Gastrocnemius medialis (tissue), 4 donors: ENCODE measurements around the gene RIN1.

Experiments
- POLR2A ChIP-seq, 2 donors: fragments of 450-650 bp; IDR thresholded peaks; one replicate each; pipeline ENCODE4 v1.6.1; 2017; ENCODE audit warnings: antibody characterized with exemption in 2 of 2, mild to moderate bottlenecking in 2 of 2, moderate library complexity in 2 of 2
- TF ChIP-seq, protein P1 (sequence below), 5 experiments: fragments of 450-650 bp in 3 of 5; fragments of 200-600 bp in 2 of 5; sonication (generic) in 2 of 5; IDR thresholded peaks in 4 of 5; conservative IDR thresholded peaks in 1 of 5; 1 replicate in 4 of 5; 2 replicates in 1 of 5; pipeline ENCODE4 v1.5.1; 2016 to 2019; ENCODE audit warnings: antibody characterized with exemption in 5 of 5, mild to moderate bottlenecking in 3 of 5, moderate library complexity in 3 of 5

DNA sequence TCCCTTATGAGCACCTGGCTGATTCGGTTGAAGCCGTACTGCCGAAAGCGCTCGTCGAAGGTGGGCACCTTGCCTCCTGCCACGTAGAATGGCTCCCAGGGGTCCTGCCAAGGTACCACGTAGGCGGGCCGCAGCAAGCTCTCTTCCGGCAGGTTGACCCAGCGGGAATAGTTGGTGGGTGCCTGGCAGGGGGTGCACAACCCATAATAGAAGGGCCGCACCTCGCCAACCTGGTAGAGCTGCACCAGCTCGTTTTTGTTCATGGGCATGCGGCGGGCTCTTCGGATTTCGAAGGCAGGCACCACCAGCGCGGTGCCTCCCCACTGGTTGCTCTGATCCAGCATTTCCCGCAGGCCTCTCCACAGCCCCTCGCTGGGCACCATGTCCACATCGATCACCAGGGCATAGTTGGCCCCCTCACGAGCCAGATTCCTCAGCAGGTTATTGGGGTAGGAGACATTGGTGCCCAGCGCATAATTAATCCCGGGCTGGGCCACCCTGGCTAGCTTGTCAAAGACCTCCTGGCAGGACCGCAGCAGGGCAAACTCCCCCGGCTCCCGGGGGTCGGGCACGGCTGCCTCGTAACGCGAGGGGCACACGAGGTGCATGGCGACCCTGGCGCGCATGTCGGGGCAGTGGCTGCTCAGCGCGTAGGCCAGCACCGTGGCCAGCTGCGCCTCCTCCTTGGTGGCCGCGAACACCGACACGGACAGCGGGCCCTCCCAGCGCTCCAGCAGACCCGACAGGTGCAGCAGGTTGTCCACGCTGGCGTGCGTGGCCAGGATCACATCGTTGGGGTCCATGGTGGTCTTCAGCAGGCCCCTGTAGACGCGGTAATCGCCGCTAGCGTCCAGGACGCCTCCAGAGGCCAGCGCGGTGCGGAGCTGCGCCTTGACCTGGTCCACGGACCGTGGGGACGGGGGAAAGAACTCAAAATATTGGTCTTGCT, 10.5 kb upstream of the RIN1 start:
- TF ChIP-seq, protein P1, sequence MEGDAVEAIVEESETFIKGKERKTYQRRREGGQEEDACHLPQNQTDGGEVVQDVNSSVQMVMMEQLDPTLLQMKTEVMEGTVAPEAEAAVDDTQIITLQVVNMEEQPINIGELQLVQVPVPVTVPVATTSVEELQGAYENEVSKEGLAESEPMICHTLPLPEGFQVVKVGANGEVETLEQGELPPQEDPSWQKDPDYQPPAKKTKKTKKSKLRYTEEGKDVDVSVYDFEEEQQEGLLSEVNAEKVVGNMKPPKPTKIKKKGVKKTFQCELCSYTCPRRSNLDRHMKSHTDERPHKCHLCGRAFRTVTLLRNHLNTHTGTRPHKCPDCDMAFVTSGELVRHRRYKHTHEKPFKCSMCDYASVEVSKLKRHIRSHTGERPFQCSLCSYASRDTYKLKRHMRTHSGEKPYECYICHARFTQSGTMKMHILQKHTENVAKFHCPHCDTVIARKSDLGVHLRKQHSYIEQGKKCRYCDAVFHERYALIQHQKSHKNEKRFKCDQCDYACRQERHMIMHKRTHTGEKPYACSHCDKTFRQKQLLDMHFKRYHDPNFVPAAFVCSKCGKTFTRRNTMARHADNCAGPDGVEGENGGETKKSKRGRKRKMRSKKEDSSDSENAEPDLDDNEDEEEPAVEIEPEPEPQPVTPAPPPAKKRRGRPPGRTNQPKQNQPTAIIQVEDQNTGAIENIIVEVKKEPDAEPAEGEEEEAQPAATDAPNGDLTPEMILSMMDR (IDR thresholded peaks at IDR 0.05 in 4 of 5, conservative IDR thresholded peaks at IDR 0.05 in 1 of 5): no peak
- TF ChIP-seq POLR2A (IDR thresholded peaks at IDR 0.05): no peak
